IPS DF 6.9 (cell line): ENCODE results near the gene VAV3.

Experiments
- DNase-seq: peaks from one replicate; pipeline ENCODE4 v3.0.0-alpha.2; 2013; ENCODE audit warnings: low read depth, low spot score
- H3K27ac ChIP-seq: one replicate; pipeline ENCODE4 v1.5.1; 2013; ENCODE audit warnings: low read length, control low read depth
- H3K27me3 ChIP-seq: 2 replicates; pipeline ENCODE4 v1.6.1; 2013; ENCODE audit warnings: mild to moderate bottlenecking, low read length; ENCODE audit not compliant: control insufficient read depth, insufficient read depth
- H3K36me3 ChIP-seq: 2 replicates; pipeline ENCODE4 v1.6.1; 2013; ENCODE audit warnings: low read length; ENCODE audit not compliant: control insufficient read depth, insufficient read depth
- H3K4me1 ChIP-seq: 2 replicates; pipeline ENCODE4 v1.6.1; 2013; ENCODE audit warnings: low read length; ENCODE audit not compliant: control insufficient read depth, insufficient read depth
- H3K4me3 ChIP-seq: 2 replicates; pipeline ENCODE4 v1.5.1; 2013; ENCODE audit warnings: mild to moderate bottlenecking, low read length
- H3K9me3 ChIP-seq: 2 replicates; pipeline ENCODE4 v1.6.1; 2013; ENCODE audit warnings: low read length, inconsistent platforms; ENCODE audit not compliant: control insufficient read depth, insufficient read depth
- WGBS: extraction: QIAGEN DNeasy Blood & Tissue Kit; methylation state at CpG from one replicate; pipeline ENCODE4 v1.1.7; 2013; ENCODE audit warnings: mixed read lengths, missing lambda C conversion rate; ENCODE audit not compliant: insufficient read length, insufficient coverage; 5-methylcytosine and 5-hydroxymethylcytosine counted together

VAV3 gene

GRCh38 chr1:107843989-107844388, 121.0 kb downstream of the VAV3 start:
- H3K9me3 ChIP-seq, result no peaks in the 10 kb centered on the region
- DNase-seq, result no peak
- no peaks in the 10 kb centered on the region for H3K36me3 ChIP-seq
- H3K27me3 ChIP-seq, result no peaks in the 10 kb centered on the region
- WGBS, result no CpG with 5 or more reads among the region's 6 CpGs
- no peaks in the 10 kb centered on the region; the same call in 1 of the 2 replicates for H3K4me1 ChIP-seq
- H3K27ac ChIP-seq, result no peak overlapping the region
- H3K4me3 ChIP-seq, result no peak overlapping the region

GRCh38 chr1:107842241-107842640, 122.7 kb downstream of the VAV3 start:
- DNase-seq, result no peak
- Histone ChIP-seq H3K4me3 (no peak overlapping the region), H3K4me1 (no peaks in the 10 kb centered on the region; the same call in 1 of the 2 replicates), H3K27ac (no peak overlapping the region), H3K36me3 (no peaks in the 10 kb centered on the region), H3K9me3 (no peaks in the 10 kb centered on the region), H3K27me3 (no peaks in the 10 kb centered on the region)
- WGBS, result no CpG with 5 or more reads among the region's 2 CpGs

- Histone ChIP-seq H3K27me3 (no peaks in the 10 kb centered on the region), H3K27ac (no peak overlapping the region), H3K4me3 (no peak overlapping the region), H3K36me3 (no peaks in the 10 kb centered on the region), H3K4me1 (no peaks in the 10 kb centered on the region; the same call in 1 of the 2 replicates), H3K9me3 (no peaks in the 10 kb centered on the region)
- no peak for DNase-seq
- no CpG with 5 or more reads among the region's 1 CpG for WGBS
These were observed 124.3 kb downstream of the VAV3 start for GRCh38 chr1:107840725-107841124.

GRCh38 chr1:107838056-107838455, 126.9 kb downstream of the VAV3 start:
- H3K4me3 ChIP-seq, result no peak overlapping the region
- no peak overlapping the region for H3K27ac ChIP-seq
- WGBS, result no CpG with 5 or more reads among the region's 4 CpGs
- H3K27me3 ChIP-seq, result no peaks in the 10 kb centered on the region
- H3K4me1 ChIP-seq, result no peaks in the 10 kb centered on the region
- no peaks in the 10 kb centered on the region for H3K36me3 ChIP-seq
- no peak for DNase-seq
- H3K9me3 ChIP-seq, result no peaks in the 10 kb centered on the region

GRCh38 chr1:107835151-107835670, 129.8 kb downstream of the VAV3 start:
- no peaks in the 10 kb centered on the region for H3K4me1 ChIP-seq
- no peaks in the 10 kb centered on the region for H3K36me3 ChIP-seq
- no peak overlapping the region for H3K4me3 ChIP-seq
- no peak for DNase-seq
- no CpG with 5 or more reads among the region's 4 CpGs for WGBS
- H3K9me3 ChIP-seq, result no peaks in the 10 kb centered on the region
- no peaks in the 10 kb centered on the region for H3K27me3 ChIP-seq
- no peak overlapping the region for H3K27ac ChIP-seq

GRCh38 chr1:107833061-107833460, 131.9 kb downstream of the VAV3 start:
- no peak overlapping the region for H3K4me3 ChIP-seq
- no peaks in the 10 kb centered on the region for H3K9me3 ChIP-seq
- H3K4me1 ChIP-seq, result no peaks in the 10 kb centered on the region
- no peaks in the 10 kb centered on the region for H3K36me3 ChIP-seq
- H3K27ac ChIP-seq, result no peak overlapping the region
- DNase-seq, result no peak
- no peaks in the 10 kb centered on the region for H3K27me3 ChIP-seq
- no CpG with 5 or more reads among the region's 2 CpGs for WGBS

GRCh38 chr1:107831921-107832320, 133.1 kb downstream of the VAV3 start:
- Histone ChIP-seq H3K36me3 (no peaks in the 10 kb centered on the region), H3K27me3 (no peaks in the 10 kb centered on the region), H3K4me1 (no peaks in the 10 kb centered on the region), H3K9me3 (no peaks in the 10 kb centered on the region), H3K4me3 (no peak overlapping the region), H3K27ac (no peak overlapping the region)
- no CpG with 5 or more reads among the region's 2 CpGs for WGBS
- no peak for DNase-seq

- Histone ChIP-seq H3K9me3 (no peaks in the 10 kb centered on the region), H3K36me3 (no peaks in the 10 kb centered on the region), H3K4me3 (no peak overlapping the region), H3K27me3 (no peaks in the 10 kb centered on the region), H3K27ac (no peak overlapping the region), H3K4me1 (no peaks in the 10 kb centered on the region)
- WGBS, result no CpG with 5 or more reads among the region's 3 CpGs
- no peak for DNase-seq
These were observed 134.5 kb downstream of the VAV3 start for GRCh38 chr1:107830526-107830925.

- H3K27me3 ChIP-seq, result no peaks in the 10 kb centered on the region
- WGBS, result no CpG with 5 or more reads among the region's 1 CpG
- no peak for DNase-seq
- no peak overlapping the region for H3K27ac ChIP-seq
- no peak overlapping the region for H3K4me3 ChIP-seq
- no peaks in the 10 kb centered on the region for H3K9me3 ChIP-seq
- no peaks in the 10 kb centered on the region for H3K4me1 ChIP-seq
- no peaks in the 10 kb centered on the region for H3K36me3 ChIP-seq
These were observed 134.9 kb downstream of the VAV3 start for GRCh38 chr1:107830075-107830474.

- H3K4me1 ChIP-seq, result no peaks in the 10 kb centered on the region
- H3K27ac ChIP-seq, result no peak overlapping the region
- H3K27me3 ChIP-seq, result no peaks in the 10 kb centered on the region
- no peaks in the 10 kb centered on the region for H3K9me3 ChIP-seq
- no CpG with 5 or more reads among the region's 1 CpG for WGBS
- no peaks in the 10 kb centered on the region for H3K36me3 ChIP-seq
- no peak overlapping the region for H3K4me3 ChIP-seq
- DNase-seq, result no peak
These were observed 135.8 kb downstream of the VAV3 start for GRCh38 chr1:107829036-107829770.

- WGBS, result no CpG with 5 or more reads among the region's 2 CpGs
- H3K27ac ChIP-seq, result no peak overlapping the region
These were observed 140.0 kb downstream of the VAV3 start for GRCh38 chr1:107824946-107825345.

More at GRCh38 chr1:107824946-107825345, 140.0 kb downstream of the VAV3 start:
- H3K27me3 ChIP-seq, result no peaks in the 10 kb centered on the region
- H3K36me3 ChIP-seq, result no peaks in the 10 kb centered on the region
- H3K4me1 ChIP-seq, result no peaks in the 10 kb centered on the region; the same call in 1 of the 2 replicates
- no peaks in the 10 kb centered on the region for H3K9me3 ChIP-seq
- no peak overlapping the region for H3K4me3 ChIP-seq
- no peak for DNase-seq
